DOHH2 (cell line): ENCODE data around the gene ESCO1.

Experiments
- H3F3A ChIP-seq: fragments of 200-600 bp; sonication (generic), shearing (Covaris generic); 2 replicates; pipeline ENCODE4 v1.6.0; 2016; ENCODE audit warnings: antibody characterized with exemption, mild to moderate bottlenecking; ENCODE audit not compliant: control insufficient read depth, insufficient read depth
- H3K27ac ChIP-seq: fragments of 200-600 bp; sonication (generic); 2 replicates; pipeline ENCODE4 v1.5.1; 2014; ENCODE audit warnings: low read depth, mild to moderate bottlenecking, low read length, moderate library complexity
- H3K27me3 ChIP-seq: fragments of 200-600 bp; sonication (generic); 2 replicates; pipeline ENCODE4 v1.6.1; 2014; ENCODE audit warnings: mild to moderate bottlenecking, low read length, mixed read lengths; ENCODE audit not compliant: control insufficient read depth
- H3K36me3 ChIP-seq: fragments of 200-600 bp; sonication (generic); 2 replicates; pipeline ENCODE4 v1.6.1; 2014; ENCODE audit warnings: mild to moderate bottlenecking, low read length, moderate library complexity, mixed read lengths; ENCODE audit not compliant: control insufficient read depth
- H3K4me1 ChIP-seq: fragments of 200-600 bp; sonication (generic); 2 replicates; pipeline ENCODE4 v1.6.1; 2014; ENCODE audit warnings: mild to moderate bottlenecking, low read length, mixed read lengths; ENCODE audit not compliant: control insufficient read depth
- H3K4me2 ChIP-seq: fragments of 200-600 bp; sonication (generic); 2 replicates; pipeline ENCODE4 v1.6.0; 2014; ENCODE audit warnings: mild to moderate bottlenecking, low read length, moderate library complexity
- H3K4me3 ChIP-seq: fragments of 200-600 bp; sonication (generic); 2 replicates; pipeline ENCODE4 v1.5.1; 2014; ENCODE audit warnings: mild to moderate bottlenecking, low read length, mixed read lengths
- H3K79me2 ChIP-seq: fragments of 200-600 bp; sonication (generic); 2 replicates; pipeline ENCODE4 v1.6.1; 2014; ENCODE audit warnings: mild to moderate bottlenecking, low read length, mixed read lengths; ENCODE audit not compliant: control insufficient read depth
- H3K9me2 ChIP-seq: fragments of 200-600 bp; sonication (generic); replicated peaks from 2 replicates; pipeline ENCODE4 v1.6.1; 2014; ENCODE audit warnings: mild to moderate bottlenecking, low read length, mixed read lengths; ENCODE audit not compliant: control insufficient read depth
- H3K9me3 ChIP-seq: fragments of 200-600 bp; sonication (generic); 2 replicates; pipeline ENCODE4 v1.6.1; 2014; ENCODE audit warnings: antibody characterized with exemption, low read length, mixed read lengths; ENCODE audit not compliant: control insufficient read depth, insufficient read depth
- H4K20me1 ChIP-seq: fragments of 200-600 bp; sonication (generic); 2 replicates; pipeline ENCODE4 v1.6.0; 2014; ENCODE audit warnings: low read depth, mild to moderate bottlenecking, antibody characterized with exemption, low read length, moderate library complexity; ENCODE audit not compliant: control insufficient read depth, insufficient read depth
- CTCF ChIP-seq: fragments of 200-600 bp; sonication (generic); IDR thresholded peaks from one replicate; pipeline ENCODE4 v1.5.1; 2014; ENCODE audit warnings: antibody characterized with exemption, mild to moderate bottlenecking, low read depth, low read length; ENCODE audit not compliant: poor library complexity, severe bottlenecking
- EZH2phosphoT487 ChIP-seq: fragments of 200-600 bp; sonication (generic); IDR thresholded peaks from 2 replicates; pipeline ENCODE4 v1.6.1; 2017; ENCODE audit warnings: borderline replicate concordance, mild to moderate bottlenecking, antibody characterized with exemption, low read length, moderate library complexity, mixed read lengths

The ESCO1 gene

GRCh38 chr18:21599585-21600525, 649 bp downstream of the ESCO1 start:
- no peaks in the 10 kb centered on the region for H4K20me1 ChIP-seq
- no peaks in the 10 kb centered on the region for H3K9me3 ChIP-seq
- peaks cover 54% of the 10 kb centered on the region for H3K79me2 ChIP-seq
- peak overlapping the region; percentile 99 for H3K4me3 ChIP-seq
- peaks cover 23% of the 10 kb centered on the region for H3K36me3 ChIP-seq
- H3K4me1 ChIP-seq = peaks cover 33% of the 10 kb centered on the region
- H3K9me2 ChIP-seq = no peaks in the 10 kb centered on the region
- H3F3A ChIP-seq = peaks cover 10% of the 10 kb centered on the region; the same call in 1 of the 2 replicates
- H3K27ac ChIP-seq = peak overlapping the region; percentile 89
- TF ChIP-seq EZH2phosphoT487 (no peak), CTCF (no peak)
- no peaks in the 10 kb centered on the region for H3K27me3 ChIP-seq
- H3K4me2 ChIP-seq = peak overlapping the region; percentile 62

DNA sequence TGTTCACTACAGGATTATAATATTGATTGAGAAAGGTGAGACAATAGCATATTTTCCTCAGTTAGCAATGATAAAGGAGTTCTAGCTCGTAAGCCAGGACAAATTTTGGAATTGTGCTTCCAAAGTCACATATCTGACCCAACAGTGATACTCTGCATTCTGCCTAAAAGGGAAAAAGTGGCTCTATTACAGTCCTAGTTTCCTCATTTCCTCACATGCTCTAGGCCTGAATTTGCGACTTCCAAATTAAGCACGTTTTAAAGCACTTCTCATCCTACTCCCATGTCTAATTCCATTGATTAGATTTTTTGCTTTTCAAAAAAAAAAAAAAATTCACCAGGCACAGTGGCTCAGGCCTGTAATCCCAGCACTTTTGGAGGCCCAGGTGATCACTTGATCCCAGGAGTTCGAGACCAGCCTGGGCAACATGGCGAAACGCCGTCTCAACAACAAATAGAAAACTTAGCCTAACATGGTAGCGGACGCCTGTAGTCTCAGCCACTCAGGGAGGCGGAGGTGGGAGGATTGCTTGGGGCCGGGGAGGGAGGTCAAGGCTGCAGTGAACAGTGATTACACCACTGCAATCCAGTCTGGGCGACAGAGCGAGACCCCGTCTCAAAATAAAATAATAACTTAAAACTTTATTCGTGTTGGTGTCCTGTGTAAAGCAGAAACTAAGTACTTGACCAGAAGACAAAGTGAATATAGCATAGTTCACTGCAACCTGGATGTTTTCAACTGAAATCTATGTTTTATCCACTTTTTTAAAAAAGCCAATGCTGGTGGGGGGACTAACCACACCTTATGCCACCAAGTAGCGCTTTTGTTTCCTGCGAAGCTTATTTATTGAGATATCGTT, 1.5 kb downstream of the ESCO1 start:
- Histone ChIP-seq H3K9me2 (no peaks in the 10 kb centered on the region), H3K27me3 (no peaks in the 10 kb centered on the region), H3K36me3 (peaks cover 26% of the 10 kb centered on the region), H3K4me1 (peaks cover 31% of the 10 kb centered on the region), H3K4me3 (peak overlapping the region; percentile 99), H3F3A (peaks cover 10% of the 10 kb centered on the region; the same call in 1 of the 2 replicates), H3K4me2 (peak overlapping the region; percentile 62), H3K27ac (peak overlapping the region; percentile 89), H4K20me1 (no peaks in the 10 kb centered on the region), H3K79me2 (peaks cover 63% of the 10 kb centered on the region), H3K9me3 (no peaks in the 10 kb centered on the region)
- no peak for TF ChIP-seq CTCF

- H3K4me1 ChIP-seq = peaks cover 31% of the 10 kb centered on the region
- H3K36me3 ChIP-seq = peaks cover 31% of the 10 kb centered on the region
- TF ChIP-seq CTCF = no peak
- no peak for TF ChIP-seq EZH2phosphoT487
- H3K4me2 ChIP-seq = peak overlapping the region; percentile 62
- no peaks in the 10 kb centered on the region for H4K20me1 ChIP-seq
- no peaks in the 10 kb centered on the region for H3K9me3 ChIP-seq
- H3K4me3 ChIP-seq = peak overlapping the region; percentile 99; the same call in 1 of the 2 replicates
- H3K27me3 ChIP-seq = no peaks in the 10 kb centered on the region
- no peak overlapping the region for H3K27ac ChIP-seq
- peaks cover 70% of the 10 kb centered on the region for H3K79me2 ChIP-seq
- no peaks in the 10 kb centered on the region for H3K9me2 ChIP-seq
- peaks cover 6% of the 10 kb centered on the region; the same call in 1 of the 2 replicates for H3F3A ChIP-seq
Measured at GRCh38 chr18:21597620-21598019, 2.9 kb downstream of the ESCO1 start.
